CD4-positive, alpha-beta T cell treated with Interleukin-12 subunit alpha and Interleukin-12 subunit beta, for 1 hour (primary cell): ENCODE measurements around the gene DPP7.

Source experiments
- DNase-seq: peaks from one replicate; pipeline ENCODE4 v3.0.0-alpha.2; 2020

DPP7 gene

DNA sequence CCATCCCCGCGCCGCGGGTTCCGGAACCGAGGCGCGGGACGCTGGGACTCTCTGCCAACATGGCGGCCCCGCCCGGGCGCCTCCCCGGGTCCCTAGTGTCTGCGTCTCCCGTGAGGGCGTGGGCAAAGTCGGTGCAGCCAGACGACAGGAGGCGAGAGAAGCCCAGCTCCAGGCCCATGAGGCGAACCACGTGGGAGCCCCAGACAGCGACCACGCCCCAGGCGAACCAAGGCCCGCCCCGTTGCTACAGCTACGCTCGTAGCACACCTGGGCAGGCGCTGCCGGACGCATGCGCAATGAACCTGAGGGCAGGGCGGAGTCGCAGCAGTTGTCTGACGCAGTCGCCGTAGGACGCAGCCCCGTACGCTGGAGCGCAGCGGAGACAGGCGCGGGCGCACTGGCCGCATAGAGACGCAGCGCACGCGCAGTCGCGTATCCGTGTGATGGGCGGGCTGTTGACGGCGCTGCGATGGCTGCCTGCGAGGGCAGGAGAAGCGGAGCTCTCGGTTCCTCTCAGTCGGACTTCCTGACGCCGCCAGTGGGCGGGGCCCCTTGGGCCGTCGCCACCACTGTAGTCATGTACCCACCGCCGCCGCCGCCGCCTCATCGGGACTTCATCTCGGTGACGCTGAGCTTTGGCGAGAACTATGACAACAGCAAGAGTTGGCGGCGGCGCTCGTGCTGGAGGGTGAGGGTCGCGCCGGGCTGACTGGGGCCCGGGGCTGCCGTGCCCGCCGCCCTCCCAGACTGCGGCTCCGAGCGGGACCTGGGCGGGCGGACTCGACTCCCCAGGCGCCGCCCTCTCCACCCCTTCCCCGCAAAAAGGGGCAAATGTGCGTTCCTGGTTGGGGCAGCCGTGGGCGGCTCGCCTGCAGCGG lies 27.8 kb downstream of the DPP7 start, which contains the start of gene MAN1B1:
Gene MAN1B1 (plus strand): TSS at position 455 of the 878 bp plus-strand sequence. CDS start 15 bp downstream, at position 470.
- peak; percentile 100 for DNase-seq

DNA sequence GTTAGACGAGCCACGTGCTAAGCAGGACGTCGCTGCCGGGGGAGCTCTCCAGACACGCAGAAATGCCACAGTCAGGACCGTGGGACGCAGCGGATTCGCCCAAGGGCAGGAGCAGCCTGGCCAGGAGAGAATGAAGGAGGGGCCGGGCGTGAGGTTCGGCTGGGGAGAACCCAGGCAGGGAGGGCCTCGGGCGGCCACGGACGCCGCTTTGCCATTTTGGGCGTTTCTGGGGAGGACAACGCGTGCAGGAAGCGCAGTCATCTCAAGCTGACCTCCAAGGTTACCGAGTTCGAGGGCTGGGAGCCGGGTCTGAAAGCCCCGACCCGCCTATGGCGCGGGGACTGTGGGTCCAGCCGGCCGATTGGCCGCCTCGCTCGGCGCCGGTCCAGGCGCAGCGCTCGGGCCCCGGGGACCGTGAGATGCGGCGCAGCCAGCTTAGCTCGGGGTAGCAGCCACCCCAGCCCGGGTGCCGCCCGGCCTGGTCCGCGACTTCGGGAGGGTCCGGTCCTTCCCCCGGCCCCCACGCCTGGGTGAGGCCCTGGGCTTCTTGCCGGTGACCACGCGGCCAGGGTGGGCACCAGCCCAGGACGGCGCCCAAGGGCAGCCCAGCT lies 28.5 kb downstream of the DPP7 start:
- peak; percentile 40 for DNase-seq

DNA sequence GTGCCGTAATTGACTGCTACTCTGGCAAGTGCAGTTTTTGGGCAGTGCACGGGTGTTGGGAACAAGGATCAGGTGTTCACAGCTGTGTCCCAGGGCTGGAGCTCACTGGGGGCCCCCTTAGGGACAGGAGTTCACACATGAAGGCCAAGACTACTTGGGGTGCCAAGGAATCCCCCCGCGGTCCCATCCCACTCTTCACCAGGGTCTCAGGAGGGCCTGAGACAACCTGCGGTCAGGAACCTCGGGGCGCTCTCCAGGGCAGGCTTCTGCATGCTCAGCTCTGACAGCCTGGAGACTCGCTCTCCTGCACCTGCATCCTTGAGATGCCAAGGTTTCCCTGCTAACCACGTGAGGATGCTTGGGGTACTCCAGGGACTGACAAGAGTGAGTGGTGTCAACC lies 30.0 kb downstream of the DPP7 start:
- DNase-seq, result no peak

- no peak for DNase-seq
These were observed 31.0 kb downstream of the DPP7 start for GRCh38 chr9:137083394-137084004.

DNA sequence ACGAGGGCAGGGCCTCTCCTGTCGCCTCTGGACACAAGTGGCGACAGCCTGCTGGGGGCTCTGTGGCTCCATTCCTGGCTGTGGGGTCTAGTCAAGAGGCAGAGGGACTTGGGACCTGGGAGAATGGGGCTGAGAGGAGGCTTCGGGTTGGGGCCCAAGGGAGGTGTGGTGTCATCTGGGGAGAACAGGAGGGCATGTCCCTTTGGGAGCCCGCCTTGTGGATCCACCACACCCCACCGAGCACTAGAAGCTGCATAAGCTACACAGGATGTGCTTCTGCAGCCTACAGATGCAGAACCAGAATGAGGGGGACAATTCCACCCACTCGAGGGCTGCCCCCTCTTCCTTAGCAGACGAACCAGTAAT lies 31.6 kb downstream of the DPP7 start:
- DNase-seq, result no peak

DNA sequence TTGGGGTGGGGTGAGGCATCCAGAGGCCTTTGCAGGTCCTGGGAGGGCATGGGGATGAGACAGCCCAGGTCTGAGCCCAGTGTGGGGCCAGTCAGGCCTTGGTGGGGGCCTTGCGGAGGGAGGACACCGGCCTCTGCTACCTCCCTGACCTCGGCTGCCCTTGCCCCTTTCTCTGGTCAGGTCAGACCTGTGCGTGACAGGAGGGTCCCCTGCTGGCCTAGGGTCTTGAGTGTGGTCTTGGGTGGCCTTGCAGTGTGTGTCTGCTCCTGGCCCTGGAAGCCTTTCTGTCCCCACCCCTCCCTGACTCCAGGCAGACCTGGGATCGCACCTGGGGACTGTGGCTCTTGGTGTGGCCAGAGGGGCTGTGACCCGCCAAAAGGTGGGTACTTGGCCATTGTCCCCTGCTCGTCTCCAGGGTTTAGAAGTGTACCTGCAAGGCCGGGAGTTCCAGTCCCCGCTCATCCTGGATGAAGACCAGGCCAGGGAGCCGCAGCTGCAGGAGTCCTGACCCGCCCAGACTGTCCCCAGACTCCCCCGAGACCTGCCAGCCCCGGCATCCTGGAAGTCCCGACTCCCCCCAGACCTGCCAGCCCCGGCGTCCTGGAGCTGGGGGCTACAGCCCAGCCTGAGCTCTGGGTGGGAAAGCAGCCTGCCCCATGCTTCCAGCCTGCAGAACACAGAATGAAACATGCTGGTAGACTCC lies 32.2 kb downstream of the DPP7 start:
- no peak for DNase-seq

GRCh38 chr9:137080260-137081122 lies 34.0 kb downstream of the DPP7 start:
- no peak for DNase-seq

DNA sequence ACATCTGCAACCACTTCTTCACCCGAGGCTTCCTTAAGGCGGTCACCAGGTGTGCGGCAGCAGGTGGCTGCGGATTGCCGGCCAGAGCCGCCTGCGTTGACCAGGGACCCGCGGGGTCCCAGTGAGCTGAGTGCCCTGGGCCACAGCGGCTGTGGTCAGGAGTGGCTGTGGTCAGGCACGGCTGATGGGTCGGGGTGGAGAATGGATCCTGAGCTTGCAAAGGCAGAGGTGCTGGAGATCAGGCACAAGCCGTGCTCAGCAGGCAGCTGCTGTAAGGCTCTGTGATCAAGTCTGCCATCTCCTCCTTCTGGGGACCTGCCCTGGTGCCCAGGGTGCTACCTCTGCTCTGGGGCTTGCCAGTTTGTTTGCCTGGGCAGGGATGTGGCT lies 35.1 kb downstream of the DPP7 start:
- DNase-seq, result no peak

- DNase-seq, result no peak
These were observed 35.7 kb downstream of the DPP7 start for GRCh38 chr9:137078701-137079400.

DNA sequence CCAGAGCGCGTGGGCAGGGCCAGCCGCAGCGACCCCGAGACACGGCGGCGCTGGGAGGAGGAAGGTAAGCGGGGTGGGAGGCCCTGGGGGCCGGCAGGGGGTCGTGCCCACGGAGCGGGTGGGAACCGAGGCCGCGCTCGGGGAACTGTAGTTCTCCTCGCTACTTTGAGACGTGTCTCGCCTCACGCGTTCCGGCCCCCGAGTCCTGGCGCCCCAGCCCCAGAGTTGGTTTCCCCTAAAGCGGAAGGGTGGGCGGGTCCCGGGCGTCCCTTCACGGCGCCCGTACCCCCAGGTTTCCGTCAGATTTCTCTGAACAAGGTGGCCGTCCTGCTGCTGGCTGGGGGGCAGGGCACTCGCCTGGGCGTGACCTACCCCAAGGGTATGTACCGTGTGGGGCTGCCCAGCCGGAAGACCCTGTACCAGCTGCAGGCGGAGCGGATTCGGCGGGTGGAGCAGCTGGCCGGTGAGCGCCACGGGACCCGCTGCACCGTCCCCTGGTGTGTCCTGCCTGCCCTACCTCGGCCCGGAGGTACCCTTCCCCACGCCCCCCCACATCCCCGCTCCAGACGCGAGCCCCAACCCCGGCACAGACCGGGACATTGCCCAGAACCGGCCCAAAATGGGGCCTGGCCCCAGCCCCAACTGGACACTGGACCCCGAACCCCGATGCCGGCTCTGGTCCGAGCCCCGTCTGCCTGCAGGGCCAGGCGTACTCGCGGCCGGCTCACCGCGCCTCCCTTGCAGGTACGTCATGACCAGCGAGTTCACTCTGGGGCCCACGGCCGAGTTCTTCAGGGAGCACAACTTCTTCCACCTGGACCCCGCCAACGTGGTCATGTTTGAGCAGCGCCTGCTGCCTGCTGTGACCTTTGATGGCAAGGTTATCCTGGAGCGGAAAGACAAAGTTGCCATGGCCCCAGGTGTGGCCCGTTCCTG lies 36.5 kb downstream of the DPP7 start:
- peak; percentile 52 for DNase-seq

- DNase-seq, result peak; percentile 68
These were observed 37.4 kb downstream of the DPP7 start, which contains the start of gene UAP1L1 for GRCh38 chr9:137077010-137077747. Gene UAP1L1 (plus strand): TSS chr9:137077517. CDS start chr9:137077533, 16 bp downstream.

GRCh38 chr9:137076636-137077009 lies 37.9 kb downstream of the DPP7 start:
- no peak for DNase-seq

- no peak for DNase-seq
These were observed 39.2 kb downstream of the DPP7 start for GRCh38 chr9:137075275-137075775.

- DNase-seq, result no peak
These were observed 39.8 kb downstream of the DPP7 start for GRCh38 chr9:137074657-137075274.

DNA sequence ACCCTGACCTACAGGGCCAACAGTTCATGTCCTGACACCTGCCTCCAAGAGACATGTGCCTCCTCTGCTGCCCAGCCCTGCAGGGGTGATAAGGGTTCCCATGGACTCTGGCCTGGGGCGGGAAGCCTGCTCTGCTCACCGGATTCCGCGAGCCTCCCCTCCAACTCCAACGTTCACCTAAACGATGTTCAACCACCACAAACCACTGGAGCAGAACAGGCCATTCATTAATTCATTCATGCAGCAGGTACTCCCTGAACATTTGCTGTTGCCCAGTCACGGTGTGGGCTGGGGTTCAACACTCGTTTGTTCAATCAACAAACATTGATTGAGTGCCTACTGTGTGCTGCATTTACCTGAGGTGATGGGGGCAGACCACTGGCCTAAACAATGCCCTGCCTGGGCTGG lies 40.5 kb downstream of the DPP7 start:
- DNase-seq, result no peak

- no peak for DNase-seq
These were observed 43.3 kb downstream of the DPP7 start for GRCh38 chr9:137071282-137071681.

DNA sequence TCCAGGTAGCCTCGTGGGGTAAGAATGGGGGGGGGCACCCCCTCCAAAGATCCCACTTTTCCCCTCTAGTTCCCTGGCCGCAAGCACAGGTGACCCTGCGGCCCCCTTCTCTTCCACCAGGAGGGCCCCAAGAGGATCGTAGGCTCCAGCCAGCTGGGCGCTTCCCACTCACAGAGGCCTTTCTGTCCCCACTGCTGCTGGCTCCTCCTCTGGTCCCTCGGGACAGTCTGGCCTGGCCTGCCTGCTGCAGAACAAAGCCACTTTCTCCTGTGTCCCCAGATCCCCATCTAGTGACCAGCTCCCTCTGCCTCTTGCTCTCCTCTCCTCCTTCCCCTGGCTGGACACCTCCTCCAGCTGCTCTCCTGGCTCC lies 43.6 kb downstream of the DPP7 start:
- DNase-seq, result no peak

DNA sequence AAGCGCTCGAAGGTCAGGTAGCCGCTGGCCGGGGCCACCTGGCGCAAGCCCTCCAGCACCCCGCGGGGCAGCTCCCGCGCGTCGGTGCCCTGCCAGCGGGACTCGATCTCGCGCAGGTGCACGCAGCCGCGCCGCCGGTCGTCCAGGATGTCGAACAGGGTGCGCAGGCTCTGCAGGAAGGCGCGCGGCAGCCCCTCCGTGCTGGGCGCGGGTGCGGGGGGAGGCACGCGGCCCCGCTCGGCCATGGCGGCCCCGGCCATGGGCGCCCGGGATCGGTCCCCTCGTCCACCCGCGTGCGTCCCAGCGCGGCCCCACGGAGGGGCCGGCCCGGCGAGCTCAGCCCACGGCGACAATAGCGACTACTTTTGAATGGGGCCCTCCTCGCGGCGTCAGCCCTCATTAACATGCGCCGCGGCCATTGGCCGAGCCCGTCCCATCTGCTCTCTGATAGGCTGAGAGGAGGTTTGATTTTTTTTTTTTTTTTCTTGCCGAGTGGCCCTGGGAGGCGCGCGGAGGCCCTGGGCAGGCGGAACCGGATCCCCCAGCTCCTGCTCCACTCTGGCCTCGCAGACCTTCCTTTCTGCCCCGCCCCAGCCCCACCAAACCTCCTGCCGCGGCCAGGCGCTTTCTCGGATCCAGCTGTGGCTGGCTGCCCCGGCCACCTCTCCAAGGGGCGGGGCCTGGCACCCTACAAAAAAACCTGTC lies 44.2 kb downstream of the DPP7 start, which contains the start of gene SAPCD2:
Gene SAPCD2 (minus strand): TSS at position 357 of the 705 bp plus-strand sequence. CDS start 97 bp downstream, at position 260.
- DNase-seq, result peak; percentile 86
